IMR-90 (cell line): Measurements from ENCODE around the gene EDIL3. TPM values are rescaled to one million over a fixed set of nuclear protein-coding genes. Genes with fewer than 3 reads are reported as not detected.

Experiments
- ATAC-seq: fragments of 200-7000 bp; cut with Tn5 transposase; 2 replicates; pipeline ENCODE4 v1.9.1; 2020; ENCODE audit warnings: low read depth, mild to moderate bottlenecking, moderate library complexity
- BruUV-seq: library from RNA; stranded (reverse); fragments of 400-500 nt; replicated peaks from 2 replicates; lab custom pipeline; 2021; lab: Mats Ljungman, UMichigan
- CTCF ChIA-PET: fragments of 300-600 bp; formaldehyde crosslinking; extraction: SDS; loops from one replicate; lab custom pipeline; 2021; ENCODE audit warnings: antibody characterized with exemption; lab: Yijun Ruan, JAX
- POLR2A ChIA-PET: fragments of 300-600 bp; sonication (Branson Sonifier 250); formaldehyde crosslinking; loops from one replicate; lab custom pipeline; 2022; ENCODE audit warnings: antibody characterized with exemption; ENCODE audit not compliant: unreplicated experiment; lab: Charles Lee
- DNase-seq: peaks from one replicate; pipeline ENCODE4 v3.0.0; 2013
- H2AFZ ChIP-seq: replicated peaks from 2 replicates; pipeline ENCODE3; 2013; ENCODE audit warnings: low read length, mild to moderate bottlenecking; ENCODE audit not compliant: poor library complexity
- H2AK5ac ChIP-seq: 2 replicates; pipeline ENCODE4 v1.6.1; 2013; ENCODE audit warnings: low read depth, low read length, inconsistent platforms
- H2AK9ac ChIP-seq: replicated peaks from 2 replicates; pipeline ENCODE3; 2013; ENCODE audit warnings: mild to moderate bottlenecking, low read depth, low read length, moderate library complexity; ENCODE audit not compliant: poor library complexity
- H2BK120ac ChIP-seq: 2 replicates; pipeline ENCODE4 v1.6.1; 2013; ENCODE audit warnings: low read depth, low read length, inconsistent platforms
- H2BK15ac ChIP-seq: 3 replicates; pipeline ENCODE4 v1.6.1; 2013; ENCODE audit warnings: low read depth, low read length, inconsistent platforms
- H2BK20ac ChIP-seq: 2 replicates; pipeline ENCODE4 v1.6.1; 2013; ENCODE audit warnings: low read depth, mild to moderate bottlenecking, inconsistent platforms, low read length, moderate library complexity
- H2BK5ac ChIP-seq: 2 replicates; pipeline ENCODE4 v1.6.1; 2013; ENCODE audit warnings: mild to moderate bottlenecking, low read depth, low read length, inconsistent platforms; ENCODE audit not compliant: poor library complexity, severe bottlenecking
- H3K14ac ChIP-seq: replicated peaks from 2 replicates; pipeline ENCODE4 v1.6.1; 2013; ENCODE audit warnings: low read depth, low read length, inconsistent platforms
- H3K18ac ChIP-seq: 2 replicates; pipeline ENCODE4 v1.6.1; 2013; ENCODE audit warnings: low read depth, low read length, control low read depth
- H3K23ac ChIP-seq: 2 replicates; pipeline ENCODE4 v1.6.1; 2013; ENCODE audit warnings: low read depth, low read length, inconsistent platforms
- H3K27ac ChIP-seq: 2 replicates; pipeline ENCODE4 v1.5.1; 2013; ENCODE audit warnings: mild to moderate bottlenecking, control low read depth, low read length; ENCODE audit not compliant: insufficient read depth
- H3K27me3 ChIP-seq: 2 replicates; pipeline ENCODE4 v1.6.1; 2013; ENCODE audit warnings: low read length; ENCODE audit not compliant: control insufficient read depth, insufficient read depth
- H3K36me3 ChIP-seq: 2 replicates; pipeline ENCODE4 v1.6.1; 2013; ENCODE audit warnings: low read length, mixed read lengths; ENCODE audit not compliant: control insufficient read depth, insufficient read depth
- H3K4ac ChIP-seq: 2 replicates; pipeline ENCODE4 v1.6.1; 2013; ENCODE audit warnings: low read depth, low read length, inconsistent platforms
- H3K4me1 ChIP-seq: 2 replicates; pipeline ENCODE4 v1.6.1; 2013; ENCODE audit warnings: low read length, mixed read lengths; ENCODE audit not compliant: control insufficient read depth, insufficient read depth
- H3K4me2 ChIP-seq: 2 replicates; pipeline ENCODE4 v1.6.1; 2013; ENCODE audit warnings: low read depth, mild to moderate bottlenecking, control low read depth, low read length, moderate library complexity
- H3K4me3 ChIP-seq: 2 replicates; pipeline ENCODE4 v1.5.1; 2013; ENCODE audit warnings: low read depth, mild to moderate bottlenecking, control low read depth, low read length, moderate library complexity; ENCODE audit not compliant: insufficient read depth
- H3K56ac ChIP-seq: 2 replicates; pipeline ENCODE4 v1.6.1; 2013; ENCODE audit warnings: low read length, inconsistent platforms; ENCODE audit not compliant: insufficient read depth; ENCODE audit errors: extremely low read depth
- H3K79me1 ChIP-seq, 2 experiments: 2 replicates each; pipeline ENCODE4 v1.6.1; 2013; ENCODE audit warnings: low read length in 2 of 2, inconsistent platforms in 1 of 2, low read depth in 1 of 2
- H3K9ac ChIP-seq: 2 replicates; pipeline ENCODE4 v1.6.1; 2013; ENCODE audit warnings: low read depth, low read length, control low read depth
- H3K9me1 ChIP-seq: 2 replicates; pipeline ENCODE4 v1.6.1; 2013; ENCODE audit warnings: low read length, inconsistent platforms; ENCODE audit not compliant: insufficient read depth
- H3K9me3 ChIP-seq: 2 replicates; pipeline ENCODE4 v1.6.1; 2013; ENCODE audit warnings: low read length; ENCODE audit not compliant: control insufficient read depth, insufficient read depth
- H4K20me1 ChIP-seq: 2 replicates; pipeline ENCODE4 v1.6.1; 2013; ENCODE audit warnings: low read length, inconsistent platforms; ENCODE audit not compliant: insufficient read depth
- H4K5ac ChIP-seq: 2 replicates; pipeline ENCODE4 v1.6.1; 2013; ENCODE audit warnings: mild to moderate bottlenecking, low read depth, low read length, control low read depth
- H4K8ac ChIP-seq, 2 experiments: 2 replicates each; pipeline ENCODE4 v1.6.1; 2013; ENCODE audit warnings: low read depth in 2 of 2, low read length in 2 of 2, control low read depth in 1 of 2, inconsistent platforms in 1 of 2
- H4K91ac ChIP-seq: 2 replicates; pipeline ENCODE4 v1.6.1; 2013; ENCODE audit warnings: low read depth, low read length, inconsistent platforms; ENCODE audit not compliant: insufficient read depth
- BHLHE40 ChIP-seq: fragments of 150-350 bp; IDR thresholded peaks from 2 replicates; pipeline ENCODE4 v1.6.1; 2016; ENCODE audit warnings: mild to moderate bottlenecking, low read depth, low read length
- CEBPB ChIP-seq: IDR thresholded peaks from 2 replicates; pipeline ENCODE4 v1.6.1; 2012; ENCODE audit warnings: low read depth, low read length, improper control_type of control experiment
- CHD1 ChIP-seq: IDR thresholded peaks from 2 replicates; pipeline ENCODE4 v1.6.1; 2012; ENCODE audit warnings: low read depth, low read length, improper control_type of control experiment
- CTCF ChIP-seq: conservative IDR thresholded peaks from 2 replicates; pipeline ENCODE4 v1.5.1; 2012; ENCODE audit warnings: mild to moderate bottlenecking, low read depth, low read length, improper control_type of control experiment
- ELK1 ChIP-seq: fragments of 150-350 bp; IDR thresholded peaks from 2 replicates; pipeline ENCODE4 v1.6.1; 2016; ENCODE audit warnings: low read depth, mild to moderate bottlenecking, low read length, moderate library complexity, borderline replicate concordance
- FOS ChIP-seq: fragments of 150-350 bp; IDR thresholded peaks from 2 replicates; pipeline ENCODE4 v1.6.1; 2016; ENCODE audit warnings: low read depth, low read length
- MAFK ChIP-seq: IDR thresholded peaks from 2 replicates; pipeline ENCODE4 v1.6.1; 2012; ENCODE audit warnings: low read depth, low read length, improper control_type of control experiment
- MAZ ChIP-seq: IDR thresholded peaks from 2 replicates; pipeline ENCODE4 v1.6.1; 2012; ENCODE audit warnings: low read depth, mild to moderate bottlenecking, low read length, improper control_type of control experiment, moderate library complexity, borderline replicate concordance
- MXI1 ChIP-seq: IDR thresholded peaks from 2 replicates; pipeline ENCODE4 v1.6.1; 2012; ENCODE audit warnings: low read depth, mild to moderate bottlenecking, low read length, moderate library complexity, borderline replicate concordance
- NFE2L2 ChIP-seq: fragments of 150-350 bp; IDR thresholded peaks from 2 replicates; pipeline ENCODE4 v1.6.1; 2016; ENCODE audit warnings: low read depth, mild to moderate bottlenecking, low read length
- POLR2A ChIP-seq: IDR thresholded peaks from 2 replicates; pipeline ENCODE4 v1.6.1; 2012; ENCODE audit warnings: mild to moderate bottlenecking, low read depth, low read length
- RAD21 ChIP-seq: IDR thresholded peaks from 2 replicates; pipeline ENCODE4 v1.6.1; 2012; ENCODE audit warnings: low read length, improper control_type of control experiment
- RCOR1 ChIP-seq: IDR thresholded peaks from 2 replicates; pipeline ENCODE4 v1.6.1; 2012; ENCODE audit warnings: mild to moderate bottlenecking, low read length, improper control_type of control experiment; ENCODE audit not compliant: insufficient replicate concordance
- RFX5 ChIP-seq: IDR thresholded peaks from 2 replicates; pipeline ENCODE4 v1.8.0; 2012; ENCODE audit warnings: low read depth, mild to moderate bottlenecking, low read length, moderate library complexity
- SMC3 ChIP-seq: fragments of 150-350 bp; IDR thresholded peaks from 2 replicates; pipeline ENCODE4 v1.6.1; 2016; ENCODE audit warnings: low read depth, mild to moderate bottlenecking, antibody characterized with exemption, low read length, moderate library complexity
- USF2 ChIP-seq: fragments of 150-350 bp; IDR thresholded peaks from 2 replicates; pipeline ENCODE4 v1.6.1; 2017; ENCODE audit warnings: mild to moderate bottlenecking, antibody characterized with exemption, low read length, low read depth
- WGBS, 2 experiments: methylation state at CpG; one replicate each; pipeline versions ENCODE4 v1.1.5 to v1.1.7; 2013; ENCODE audit warnings: missing lambda C conversion rate in 2 of 2; ENCODE audit not compliant: insufficient read length in 1 of 2; ENCODE audit errors: extremely low coverage in 2 of 2; 5-methylcytosine and 5-hydroxymethylcytosine counted together
- dilution Hi-C: fragments of 300-500 bp; cut with HindIII; formaldehyde crosslinking; loops from one replicate; pipeline ENCODE4 v1.14.3; 2018; ENCODE audit warnings: low sequenced_read_pairs; ENCODE audit not compliant: unreplicated experiment
- in situ Hi-C: fragments of 300-500 bp; cut with MboI; formaldehyde crosslinking; loops from 3 replicates; pipeline ENCODE4 v1.14.3; 2019; ENCODE audit warnings: low sequenced_read_pairs, inconsistent platforms, mixed read lengths
- intact Hi-C: fragments of 100-400 bp; cut with micrococcal nuclease; formaldehyde crosslinking; loops from 2 replicates; pipeline ENCODE4 v1.10.0; 2022
- polyA plus RNA-seq, 3 experiments: library from polyadenylated mRNA; depleted of rRNA; stranded (reverse); fragments of >200 nt; gene quantifications; 2 replicates each; pipeline ENCODE4 v1.2.3, GENCODE V29; 2012; ENCODE audit warnings: low replicate concordance in 1 of 3
- total RNA-seq: library from RNA; depleted of rRNA; stranded (reverse); fragments of >200 nt; gene quantifications from 2 replicates; pipeline ENCODE4 v1.2.3, GENCODE V29; 2012

Gene EDIL3
- total and polyA plus RNA-seq, 2 of the 4 experiments (the other 2 are of a cell fraction), result 55.5 to 82.8 TPM

GRCh38 chr5:84327591-84327990 lies 57.1 kb downstream of the EDIL3 start:
- in situ Hi-C loops, result no loop called here
- no peak overlapping the region for H2BK120ac ChIP-seq
- no peak overlapping the region for H3K4me3 ChIP-seq
- H3K4ac ChIP-seq, result no peak overlapping the region
- no peak overlapping the region for H3K23ac ChIP-seq
- ATAC-seq (no peak), DNase-seq (no peak)
- H2AK9ac ChIP-seq, result no peak overlapping the region
- H3K79me1 ChIP-seq, result peaks cover 5 to 8% of the 10 kb centered on the region in 2 experiments; a peak in 3 of 4 replicates
- no peak overlapping the region for H3K14ac ChIP-seq
- TF ChIP-seq CEBPB, result no peak
- no peak for TF ChIP-seq BHLHE40
- TF ChIP-seq MAFK, result no peak
- TF ChIP-seq ELK1, result no peak
- no peak for TF ChIP-seq USF2
- TF ChIP-seq POLR2A, result no peak
- TF ChIP-seq CTCF, result no peak
- TF ChIP-seq MXI1, result no peak
- no peak for TF ChIP-seq CHD1
- no peak for TF ChIP-seq MAZ
- no peak for TF ChIP-seq RAD21
- no peak for TF ChIP-seq SMC3
- TF ChIP-seq FOS, result no peak
- TF ChIP-seq RFX5, result no peak
- no peak for TF ChIP-seq NFE2L2
- no peak for TF ChIP-seq RCOR1
- H3K27ac ChIP-seq, result no peak overlapping the region
- no peak overlapping the region for H3K4me2 ChIP-seq
- no peak overlapping the region for H4K91ac ChIP-seq
- intact Hi-C loops, result no loop called here
- no peak overlapping the region for H2AK5ac ChIP-seq
- H3K9me1 ChIP-seq, result no peaks in the 10 kb centered on the region
- H2BK15ac ChIP-seq, result no peak overlapping the region
- ChIA-PET CTCF (no interaction called here), POLR2A (no interaction called here)
- H3K18ac ChIP-seq, result no peak overlapping the region
- peaks cover 2% of the 10 kb centered on the region; the same call in 1 of the 2 replicates for H3K9me3 ChIP-seq
- H3K56ac ChIP-seq, result no peak overlapping the region
- no peaks in the 10 kb centered on the region for H3K4me1 ChIP-seq
- no peaks in the 10 kb centered on the region for H4K20me1 ChIP-seq
- no TSS peak for BruUV-seq
- H4K8ac ChIP-seq, result no peak overlapping the region
- no peaks in the 10 kb centered on the region; the same call in 1 of the 2 replicates for H3K36me3 ChIP-seq
- no peak overlapping the region for H2BK5ac ChIP-seq
- H2BK20ac ChIP-seq, result no peak overlapping the region
- H2AFZ ChIP-seq, result no peak overlapping the region
- H3K27me3 ChIP-seq, result no peaks in the 10 kb centered on the region
- no peak overlapping the region for H4K5ac ChIP-seq
- no CpG with 5 or more reads among the region's 3 CpGs for WGBS, 2 experiments
- no peak overlapping the region for H3K9ac ChIP-seq
- dilution Hi-C loops, result no loop called here
